ENCODE results near the gene ART5.

DNA sequence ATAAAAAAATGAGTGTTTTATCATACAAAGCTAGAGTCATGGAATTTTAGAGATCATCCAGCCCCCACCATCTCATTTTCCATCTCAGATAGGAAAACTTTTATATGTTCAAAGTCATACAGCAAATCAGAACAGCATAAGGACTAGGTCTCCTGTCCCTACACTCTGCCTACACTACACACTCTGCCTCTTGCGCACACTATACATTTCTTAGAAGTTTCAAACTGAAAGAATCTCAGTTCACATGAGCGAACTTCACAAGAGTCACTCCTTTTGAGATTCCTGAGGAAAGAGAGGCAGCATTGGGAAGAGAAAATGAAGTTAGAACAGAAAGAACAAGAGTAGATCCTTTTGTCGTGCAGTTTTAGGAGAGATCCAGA is 36.5 kb downstream of the ART5 start:
- no peak for TF ChIP-seq POLR2AphosphoS5 (IDR thresholded peaks at IDR 0.05; ENCODE audit: low read depth, low read length)
- no peak for TF ChIP-seq POLR2A (IDR thresholded peaks at IDR 0.05; ENCODE audit: low read depth, low read length)
- no peak for TF ChIP-seq PAX5 (IDR thresholded peaks at IDR 0.05; ENCODE audit: insufficient read depth, low read length, severe bottlenecking)
- TF ChIP-seq TAF1 (IDR thresholded peaks at IDR 0.05; ENCODE audit: low read depth, low read length), result no peak
- TF ChIP-seq POU2F2 (IDR thresholded peaks at IDR 0.05; ENCODE audit: low read depth, low read length), result no peak
- TF ChIP-seq SPI1 (IDR thresholded peaks at IDR 0.05; ENCODE audit: low read depth, low read length), result no peak
